Breast epithelium (tissue), 4 donors: ENCODE data around the gene KMT2E. TPM values are rescaled to one million over a fixed set of nuclear protein-coding genes. Genes with fewer than 3 reads are reported as not detected.

Experiments
- DNase-seq, 2 donors: peaks; one replicate each; pipeline ENCODE4 v3.0.0-alpha.2; 2019; ENCODE audit warnings: low spot score in 2 of 2
- H3K27ac ChIP-seq, 2 donors: fragments of 200-600 bp; sonication (generic) in 1 of 2; one replicate each; pipeline ENCODE4 v1.5.1; 2016 to 2019; ENCODE audit warnings: mild to moderate bottlenecking in 1 of 2
- H3K27me3 ChIP-seq, 2 donors: fragments of 200-600 bp; sonication (generic) in 1 of 2; one replicate each; pipeline versions ENCODE4 v1.5.1 to v1.6.0; 2017 to 2019; ENCODE audit warnings: control low read depth in 1 of 2, mild to moderate bottlenecking in 1 of 2
- H3K36me3 ChIP-seq: fragments of 200-600 bp; one replicate; pipeline ENCODE4 v1.5.1; 2019
- H3K4me1 ChIP-seq, 2 donors: fragments of 200-600 bp; sonication (generic); one replicate each; pipeline ENCODE4 v1.5.1; 2016 to 2019; ENCODE audit warnings: control low read depth in 1 of 2
- H3K4me3 ChIP-seq, 3 donors: fragments of 200-600 bp; sonication (generic); 1 replicate in 2 of 3; 2 replicates in 1 of 3; pipeline ENCODE4 v1.5.1; 2016 to 2019; ENCODE audit warnings: mild to moderate bottlenecking in 3 of 3, moderate library complexity in 2 of 3
- H3K9me3 ChIP-seq, 2 donors: fragments of 200-600 bp; sonication (generic) in 1 of 2; one replicate each; pipeline ENCODE4 v1.5.1; 2016 to 2019; ENCODE audit warnings: control low read depth in 1 of 2
- POLR2A ChIP-seq: fragments of 450-650 bp; IDR thresholded peaks from one replicate; pipeline ENCODE4 v1.6.1; 2016; ENCODE audit warnings: antibody characterized with exemption, mild to moderate bottlenecking, moderate library complexity
- POLR2AphosphoS5 ChIP-seq, 3 donors: sonication (generic); formaldehyde crosslinking; IDR thresholded peaks; one replicate each; pipeline ENCODE4 v1.6.1; 2017; ENCODE audit warnings: antibody characterized with exemption in 3 of 3
- intact Hi-C: fragments of 100-400 bp; cut with DNase I; formaldehyde crosslinking; loops from one replicate; pipeline ENCODE4 v1.15.1; 2023; ENCODE audit warnings: low total_unique reads
- total RNA-seq, 3 donors: library from RNA; depleted of rRNA; stranded (reverse); fragments of >200 nt; gene quantifications; one replicate each; pipeline ENCODE4 v1.1.0, GENCODE V29; 2016
- TF ChIP-seq, protein P1 (sequence below), 3 donors: fragments of 450-650 bp; IDR thresholded peaks; one replicate each; pipeline ENCODE4 v1.5.1; 2016 to 2017; ENCODE audit warnings: antibody characterized with exemption in 3 of 3, mild to moderate bottlenecking in 3 of 3, moderate library complexity in 3 of 3

Gene KMT2E
- total RNA-seq, 3 donors from 2014 or later = 88.2 to 184 (median 168) TPM

DNA sequence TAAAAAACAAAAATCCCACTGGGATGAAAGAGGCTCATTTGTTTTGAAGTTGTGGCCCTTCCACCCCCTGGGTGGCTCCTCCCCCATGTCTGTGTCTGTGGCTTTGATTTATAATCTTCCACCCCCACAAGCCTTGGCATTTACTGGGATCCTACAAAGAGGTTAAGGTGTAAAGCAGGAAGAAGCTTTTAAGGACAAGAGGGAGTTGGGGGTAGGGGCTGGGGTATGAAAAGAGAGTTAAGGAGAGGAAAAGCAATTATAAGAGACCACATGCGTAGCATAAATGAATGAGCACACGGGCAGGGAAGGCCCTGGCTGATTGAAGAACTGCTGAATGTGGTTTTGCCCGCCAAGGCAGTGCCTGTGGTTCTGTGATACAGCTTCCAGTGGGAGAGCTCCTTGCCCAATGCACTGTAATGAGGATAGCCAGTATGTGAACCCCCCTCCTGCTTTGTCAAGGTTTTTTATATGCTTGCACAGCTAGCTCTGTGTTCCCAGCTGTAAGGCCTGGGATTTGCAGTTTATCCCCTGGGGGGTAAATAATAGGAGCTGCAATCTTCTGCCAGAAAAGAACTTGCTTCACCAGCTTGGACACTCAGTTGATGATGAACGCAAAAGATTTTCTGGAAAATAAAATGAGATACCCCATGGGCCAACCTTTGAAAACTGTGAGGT, 34.7 kb upstream of the KMT2E start:
- no peaks in the 10 kb centered on the region for H3K27me3 ChIP-seq
- TF ChIP-seq, protein P1, sequence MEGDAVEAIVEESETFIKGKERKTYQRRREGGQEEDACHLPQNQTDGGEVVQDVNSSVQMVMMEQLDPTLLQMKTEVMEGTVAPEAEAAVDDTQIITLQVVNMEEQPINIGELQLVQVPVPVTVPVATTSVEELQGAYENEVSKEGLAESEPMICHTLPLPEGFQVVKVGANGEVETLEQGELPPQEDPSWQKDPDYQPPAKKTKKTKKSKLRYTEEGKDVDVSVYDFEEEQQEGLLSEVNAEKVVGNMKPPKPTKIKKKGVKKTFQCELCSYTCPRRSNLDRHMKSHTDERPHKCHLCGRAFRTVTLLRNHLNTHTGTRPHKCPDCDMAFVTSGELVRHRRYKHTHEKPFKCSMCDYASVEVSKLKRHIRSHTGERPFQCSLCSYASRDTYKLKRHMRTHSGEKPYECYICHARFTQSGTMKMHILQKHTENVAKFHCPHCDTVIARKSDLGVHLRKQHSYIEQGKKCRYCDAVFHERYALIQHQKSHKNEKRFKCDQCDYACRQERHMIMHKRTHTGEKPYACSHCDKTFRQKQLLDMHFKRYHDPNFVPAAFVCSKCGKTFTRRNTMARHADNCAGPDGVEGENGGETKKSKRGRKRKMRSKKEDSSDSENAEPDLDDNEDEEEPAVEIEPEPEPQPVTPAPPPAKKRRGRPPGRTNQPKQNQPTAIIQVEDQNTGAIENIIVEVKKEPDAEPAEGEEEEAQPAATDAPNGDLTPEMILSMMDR (IDR thresholded peaks at IDR 0.05) = no peak
- TF ChIP-seq POLR2A (no peak), POLR2AphosphoS5 (IDR thresholded peaks at IDR 0.05) (no peak)
- H3K4me3 ChIP-seq = no peak overlapping the region
- peaks cover 6 to 22% of the 10 kb centered on the region in 2 donors for H3K4me1 ChIP-seq
- no peak for DNase-seq
- intact Hi-C loops = no loop called here
- H3K27ac ChIP-seq = peak overlapping the region; percentile 77 to 82
- no peaks in the 10 kb centered on the region for H3K9me3 ChIP-seq
- H3K36me3 ChIP-seq = no peaks in the 10 kb centered on the region

DNA sequence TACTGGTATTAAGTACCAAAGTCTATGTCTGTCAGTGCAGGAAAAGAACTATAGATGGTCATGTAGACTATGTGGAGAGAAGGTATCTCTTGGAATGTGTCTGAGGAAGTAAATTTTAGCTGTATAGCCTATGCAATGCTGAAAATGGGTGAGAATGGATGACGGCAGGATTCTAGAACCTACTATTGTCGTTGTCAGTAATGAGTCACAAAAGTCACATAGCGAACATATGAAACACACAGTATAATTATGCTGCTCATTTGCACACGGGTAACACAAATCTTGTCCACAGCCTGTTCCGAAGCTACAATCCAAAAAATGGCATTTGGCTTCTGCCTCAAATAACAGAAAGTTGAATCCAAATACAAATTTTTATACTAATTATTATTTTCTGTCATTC, 33.6 kb upstream of the KMT2E start:
- Histone ChIP-seq H3K4me1 (peaks cover 6 to 22% of the 10 kb centered on the region in 2 donors), H3K36me3 (no peaks in the 10 kb centered on the region), H3K27ac (peak overlapping the region; percentile 77 to 82), H3K27me3 (no peaks in the 10 kb centered on the region), H3K4me3 (no peak overlapping the region), H3K9me3 (no peaks in the 10 kb centered on the region)
- no peak for TF ChIP-seq POLR2AphosphoS5 (IDR thresholded peaks at IDR 0.05)
- intact Hi-C loops = no loop called here
- DNase-seq = no peak

DNA sequence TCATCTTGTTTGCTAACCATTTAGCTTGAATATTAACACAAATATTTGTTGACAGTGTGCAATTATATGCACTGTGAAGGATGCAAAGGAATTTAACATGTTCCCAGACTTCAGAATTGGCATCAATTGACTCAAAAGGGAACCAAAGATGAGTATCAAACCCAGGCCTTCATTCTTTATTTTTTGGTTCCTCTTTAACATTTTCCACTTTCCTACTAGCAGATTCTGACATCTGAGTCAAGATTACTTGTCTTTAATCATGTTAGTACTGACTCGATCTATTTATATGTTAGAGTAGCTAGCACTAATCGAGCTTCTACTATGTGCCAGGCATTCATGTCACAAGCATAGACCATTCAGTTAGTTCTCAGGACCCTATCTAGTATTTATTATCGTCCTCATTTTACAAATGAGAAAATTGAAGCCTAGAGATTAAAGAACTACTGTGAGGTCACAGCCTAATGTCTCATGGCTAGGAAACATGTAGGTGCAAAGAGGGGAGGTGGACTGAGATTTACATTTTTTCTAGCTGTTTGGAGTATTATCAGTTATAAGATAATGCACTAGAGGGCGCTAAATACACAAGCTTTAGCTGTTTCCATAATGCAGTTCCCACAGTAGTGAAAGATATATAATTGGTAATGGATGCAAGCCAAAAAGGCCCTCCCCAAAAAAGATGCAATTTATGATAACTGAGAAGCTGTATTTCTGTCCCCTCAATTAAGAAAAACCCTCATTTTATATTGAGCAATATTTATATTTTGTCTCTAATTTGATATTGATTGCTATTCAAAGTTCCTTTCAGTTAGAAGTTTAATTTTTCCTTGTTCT, 32.9 kb upstream of the KMT2E start:
- Histone ChIP-seq H3K4me1 (peaks cover 6 to 22% of the 10 kb centered on the region in 2 donors), H3K27me3 (no peaks in the 10 kb centered on the region), H3K36me3 (no peaks in the 10 kb centered on the region), H3K9me3 (no peaks in the 10 kb centered on the region), H3K27ac (peak overlapping the region; percentile 59 to 100), H3K4me3 (no peak overlapping the region)
- TF ChIP-seq POLR2AphosphoS5 (IDR thresholded peaks at IDR 0.05) = no peak
- TF ChIP-seq, protein P1 (IDR thresholded peaks at IDR 0.05) = peak; percentile 67 to 84 (median 73)
- no peak for DNase-seq
- intact Hi-C loops = no loop called here

DNA sequence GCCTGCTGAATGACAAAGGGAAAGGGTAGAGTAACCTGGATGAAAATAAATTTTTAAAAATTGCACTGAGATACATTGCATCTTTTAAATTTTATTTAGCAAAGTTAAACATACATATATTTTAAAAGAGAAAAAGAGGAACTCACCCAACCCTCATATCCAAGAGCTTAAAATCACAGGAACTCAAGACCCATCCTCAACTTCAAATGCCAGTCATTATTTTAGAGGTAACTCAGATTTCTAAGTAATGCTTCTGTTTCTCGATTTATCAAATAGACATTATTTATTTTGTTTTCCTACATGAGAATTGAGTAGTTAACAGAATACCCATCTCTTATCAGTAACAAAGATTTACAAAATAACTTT, 32.4 kb upstream of the KMT2E start:
- intact Hi-C loops = no loop called here
- H3K4me1 ChIP-seq = peaks cover 6 to 27% of the 10 kb centered on the region in 2 donors
- H3K9me3 ChIP-seq = no peaks in the 10 kb centered on the region
- H3K4me3 ChIP-seq = no peak overlapping the region
- H3K27me3 ChIP-seq = no peaks in the 10 kb centered on the region
- no peak for DNase-seq
- TF ChIP-seq POLR2A (no peak), POLR2AphosphoS5 (IDR thresholded peaks at IDR 0.05) (no peak)
- TF ChIP-seq, protein P1 (IDR thresholded peaks at IDR 0.05) = no peak
- peak overlapping the region in 1 of 2 donors; percentile 100 for H3K27ac ChIP-seq
- no peaks in the 10 kb centered on the region for H3K36me3 ChIP-seq

DNA sequence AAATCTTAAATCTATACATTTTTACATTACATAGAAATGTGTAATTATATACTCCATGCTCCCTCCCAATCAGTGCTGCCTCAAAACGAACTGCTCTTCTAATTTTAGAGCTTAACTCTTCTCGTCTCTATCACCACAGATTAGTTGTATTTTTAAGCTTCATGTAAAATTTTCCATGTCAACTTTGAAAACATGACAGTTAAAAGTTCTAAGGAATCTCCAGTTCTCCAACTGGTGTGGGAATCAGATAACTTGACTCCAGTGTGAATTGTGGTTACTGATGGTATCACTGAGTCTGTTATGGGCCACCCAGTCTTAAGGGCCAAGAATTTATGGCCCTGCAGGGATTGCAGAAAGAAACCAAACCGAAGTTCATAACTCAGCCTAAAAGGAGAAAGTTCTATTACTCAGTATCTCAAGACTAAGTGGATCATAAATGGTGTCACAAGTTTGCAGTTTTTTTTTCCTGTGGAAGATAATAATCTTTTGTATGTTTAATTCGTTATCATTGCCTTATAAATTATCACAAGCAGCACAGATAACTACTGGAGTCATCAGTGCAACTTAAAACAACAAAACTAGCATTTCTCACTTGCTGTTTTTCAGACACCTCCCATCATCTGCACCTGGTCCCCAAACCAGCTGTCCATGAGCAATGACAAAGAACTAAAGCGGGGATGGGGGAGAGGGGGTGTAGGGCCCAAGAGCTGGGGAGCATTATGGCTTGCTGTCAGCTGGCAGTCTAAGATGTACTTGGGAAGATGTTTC, 31.5 kb upstream of the KMT2E start:
- no peak for TF ChIP-seq POLR2A
- TF ChIP-seq, protein P1 (IDR thresholded peaks at IDR 0.05) = no peak
- TF ChIP-seq POLR2AphosphoS5 (IDR thresholded peaks at IDR 0.05) = no peak
- peaks cover 6 to 27% of the 10 kb centered on the region in 2 donors for H3K4me1 ChIP-seq
- no peaks in the 10 kb centered on the region for H3K27me3 ChIP-seq
- H3K9me3 ChIP-seq = no peaks in the 10 kb centered on the region
- no peaks in the 10 kb centered on the region for H3K36me3 ChIP-seq
- H3K27ac ChIP-seq = peak overlapping the region; percentile 99 to 100
- no peak for DNase-seq
- intact Hi-C loops = loop anchor here (1.0 kb wide), 1 partner anchor 36 kb away; no protein-coding TSS in a partner anchor
- H3K4me3 ChIP-seq = peak overlapping the region; percentile 55 to 83 (median 70)
